Stimulated activated CD8-positive, alpha-beta memory T cell treated with anti-CD3 and anti-CD28 coated beads, Interleukin-12 subunit alpha, Interleukin-12 subunit beta, amount 100 ng/mL, for 24 hours (primary cell): ENCODE results near the gene FOXP1.
"Not testable (repeated sequence)": the region's sequence is repeated elsewhere in the genome, so short reads cannot be mapped to it uniquely, and the experiment has no call there.

Source experiments
- DNase-seq: peaks from one replicate; pipeline ENCODE4 v3.0.0-alpha.2; 2020; ENCODE audit errors: extremely low read depth

FOXP1 gene

GRCh38 chr3:71451812-71452211 lies 131.7 kb downstream of the FOXP1 start:
- DNase-seq: no peak

- no peak for DNase-seq
Measured at GRCh38 chr3:71451060-71451459, 132.5 kb downstream of the FOXP1 start.

- no peak for DNase-seq
Measured at GRCh38 chr3:71450162-71450561, 133.4 kb downstream of the FOXP1 start.

GRCh38 chr3:71447803-71448202 lies 135.7 kb downstream of the FOXP1 start:
- DNase-seq: no peak

GRCh38 chr3:71447197-71447596 lies 136.3 kb downstream of the FOXP1 start:
- DNase-seq: no peak

- no peak for DNase-seq
Measured at GRCh38 chr3:71446734-71447133, 136.8 kb downstream of the FOXP1 start.

- DNase-seq: no peak
Measured at GRCh38 chr3:71446260-71446659, 137.3 kb downstream of the FOXP1 start.

GRCh38 chr3:71444861-71445259 lies 138.7 kb downstream of the FOXP1 start:
- no peak for DNase-seq

- no peak for DNase-seq
Measured at GRCh38 chr3:71444028-71444860, 139.3 kb downstream of the FOXP1 start.

- DNase-seq: no peak
Measured at GRCh38 chr3:71443332-71443731, 140.2 kb downstream of the FOXP1 start.

GRCh38 chr3:71442652-71443042 lies 140.9 kb downstream of the FOXP1 start:
- no peak for DNase-seq

GRCh38 chr3:71441925-71442651 lies 141.4 kb downstream of the FOXP1 start:
- no peak for DNase-seq

GRCh38 chr3:71441217-71441924 lies 142.2 kb downstream of the FOXP1 start:
- no peak for DNase-seq

- no peak for DNase-seq
Measured at GRCh38 chr3:71438904-71439303, 144.6 kb downstream of the FOXP1 start.

GRCh38 chr3:71438071-71438685 lies 145.3 kb downstream of the FOXP1 start:
- DNase-seq: no peak

- DNase-seq: no peak
Measured at GRCh38 chr3:71436337-71436736, 147.2 kb downstream of the FOXP1 start.

GRCh38 chr3:71435836-71436235 lies 147.7 kb downstream of the FOXP1 start:
- not testable (repeated sequence) for DNase-seq

GRCh38 chr3:71433631-71434030 lies 149.9 kb downstream of the FOXP1 start:
- DNase-seq: no peak

- no peak for DNase-seq
Measured at GRCh38 chr3:71432044-71432975, 151.2 kb downstream of the FOXP1 start.

GRCh38 chr3:71430941-71431552 lies 152.5 kb downstream of the FOXP1 start:
- no peak for DNase-seq

GRCh38 chr3:71429597-71429988 lies 153.9 kb downstream of the FOXP1 start:
- DNase-seq: no peak
